CD14-positive monocyte (primary cell): ENCODE data around the gene SRRM5. TPM values are rescaled to one million over a fixed set of nuclear protein-coding genes. Genes with fewer than 3 reads are reported as not detected.
"Not testable (repeated sequence)": the region's sequence is repeated elsewhere in the genome, so short reads cannot be mapped to it uniquely, and the experiment has no call there.

ENCODE experiments used
- DNase-seq, 3 donors: peaks; one replicate each; pipeline ENCODE4 v3.0.0-alpha.2; 2011 to 2022
- H2AFZ ChIP-seq: 2 replicates; pipeline ENCODE4 v1.6.0; 2012; ENCODE audit warnings: mild to moderate bottlenecking, low read depth, low read length, inconsistent platforms; ENCODE audit not compliant: insufficient read depth, poor library complexity, severe bottlenecking
- H3K27ac ChIP-seq, 2 donors: 1 replicate in 1 of 2; 2 replicates in 1 of 2; pipeline ENCODE4 v1.5.1; 2012 to 2013; ENCODE audit warnings: low read length in 2 of 2, control low read depth in 1 of 2, inconsistent platforms in 1 of 2, low read depth in 1 of 2, mild to moderate bottlenecking in 1 of 2
- H3K27me3 ChIP-seq, 2 donors: one replicate each; pipeline versions ENCODE4 v1.6.0 to v1.6.1; 2011 to 2013; ENCODE audit warnings: low read length in 2 of 2; ENCODE audit not compliant: control insufficient read depth in 2 of 2, insufficient read depth in 2 of 2
- H3K36me3 ChIP-seq, 2 donors: replicated peaks in 1 of 2; 1 replicate in 1 of 2; 2 replicates in 1 of 2; pipeline versions ENCODE4 v1.5.1 to v1.6.1; 2012 to 2013; ENCODE audit warnings: low read length in 2 of 2, control low read depth in 1 of 2, inconsistent platforms in 1 of 2, mild to moderate bottlenecking in 1 of 2; ENCODE audit not compliant: insufficient read depth in 2 of 2, control insufficient read depth in 1 of 2
- H3K4me1 ChIP-seq, 2 donors: 1 replicate in 1 of 2; 2 replicates in 1 of 2; pipeline versions ENCODE4 v1.5.1 to v1.6.1; 2012 to 2013; ENCODE audit warnings: low read length in 2 of 2, control low read depth in 1 of 2, inconsistent platforms in 1 of 2, mild to moderate bottlenecking in 1 of 2, moderate library complexity in 1 of 2; ENCODE audit not compliant: insufficient read depth in 2 of 2, control insufficient read depth in 1 of 2
- H3K4me2 ChIP-seq: replicated peaks from 2 replicates; pipeline ENCODE3; 2012; ENCODE audit warnings: low read length, moderate library complexity, mild to moderate bottlenecking; ENCODE audit not compliant: poor library complexity, severe bottlenecking; ENCODE audit errors: extremely low read depth
- H3K4me3 ChIP-seq, 3 experiments: fragments of 200-600 bp in 1 of 3; sonication (generic) in 1 of 3; replicated peaks in 1 of 3; 1 replicate in 2 of 3; 2 replicates in 1 of 3; pipeline ENCODE4 v1.5.1; 2011 to 2013; ENCODE audit warnings: low read length in 3 of 3, mild to moderate bottlenecking in 3 of 3, control low read depth in 2 of 3, low read depth in 2 of 3, inconsistent platforms in 1 of 3, moderate library complexity in 1 of 3
- H3K79me2 ChIP-seq: 2 replicates; pipeline ENCODE4 v1.6.0; 2012; ENCODE audit warnings: mild to moderate bottlenecking, control low read depth, inconsistent platforms, low read length, moderate library complexity; ENCODE audit not compliant: insufficient read depth
- H3K9ac ChIP-seq: 2 replicates; pipeline ENCODE4 v1.6.0; 2017; ENCODE audit warnings: low read length, mild to moderate bottlenecking; ENCODE audit not compliant: insufficient read depth, poor library complexity, severe bottlenecking
- H3K9me3 ChIP-seq, 2 donors: replicated peaks in 1 of 2; 1 replicate in 1 of 2; 2 replicates in 1 of 2; pipeline versions ENCODE4 v1.5.1 to v1.6.1; 2012 to 2013; ENCODE audit warnings: low read length in 2 of 2, control low read depth in 1 of 2; ENCODE audit not compliant: control insufficient read depth in 1 of 2, insufficient read depth in 1 of 2
- H4K20me1 ChIP-seq: 2 replicates; pipeline ENCODE4 v1.6.0; 2012; ENCODE audit warnings: mild to moderate bottlenecking, low read length, control low read depth, moderate library complexity; ENCODE audit not compliant: insufficient read depth
- H3K27ac Mint-ChIP-seq, 7 donors: one replicate each; pipeline ENCODE4 v1.8.0; 2020; ENCODE audit warnings: mild to moderate bottlenecking in 7 of 7, mixed read lengths in 7 of 7, moderate library complexity in 6 of 7, inconsistent platforms in 2 of 7
- H3K27me3 Mint-ChIP-seq, 3 donors: one replicate each; pipeline ENCODE4 v1.8.0; 2021 to 2022; ENCODE audit warnings: low read depth in 3 of 3, mild to moderate bottlenecking in 3 of 3, mixed read lengths in 3 of 3, moderate library complexity in 3 of 3, inconsistent platforms in 1 of 3
- H3K36me3 Mint-ChIP-seq, 2 donors: one replicate each; pipeline ENCODE4 v1.8.0; 2020; ENCODE audit warnings: mixed read lengths in 2 of 2, inconsistent platforms in 1 of 2, mild to moderate bottlenecking in 1 of 2
- H3K4me1 Mint-ChIP-seq: one replicate; pipeline ENCODE4 v1.8.0; 2020; ENCODE audit warnings: mild to moderate bottlenecking, mixed read lengths
- H3K4me3 Mint-ChIP-seq, 2 donors: one replicate each; pipeline ENCODE4 v1.8.0; 2020; ENCODE audit warnings: mild to moderate bottlenecking in 2 of 2, mixed read lengths in 2 of 2, moderate library complexity in 1 of 2
- H3K9me3 Mint-ChIP-seq, 7 donors: one replicate each; pipeline ENCODE4 v1.8.0; 2020 to 2022; ENCODE audit warnings: mixed read lengths in 7 of 7, mild to moderate bottlenecking in 6 of 7, moderate library complexity in 6 of 7, inconsistent platforms in 2 of 7
- CTCF ChIP-seq: fragments of 200-600 bp; IDR thresholded peaks from one replicate; pipeline ENCODE4 v1.8.0; 2022; ENCODE audit warnings: antibody characterized with exemption, mild to moderate bottlenecking
- WGBS: methylation state at CpG from one replicate; pipeline ENCODE4 v1.1.5; 2013; ENCODE audit warnings: missing lambda C conversion rate; ENCODE audit not compliant: insufficient coverage; 5-methylcytosine and 5-hydroxymethylcytosine counted together
- intact Hi-C, 2 donors: fragments of 100-400 bp; cut with micrococcal nuclease; formaldehyde crosslinking; loops; one replicate each; pipeline versions ENCODE4 v1.15.0 to v1.15.1; 2023
- polyA plus RNA-seq, 3 donors: library from polyadenylated mRNA; depleted of rRNA in 1 of 3; unstranded in 2 of 3; stranded (reverse) in 1 of 3; fragments of 300-500 nt in 2 of 3; fragments of >200 nt in 1 of 3; fragmentation: Illumina TruSeq in 2 of 3; gene quantifications; 1 replicate in 2 of 3; 2 replicates in 1 of 3; pipeline ENCODE4 v1.2.3, GENCODE V29; 2012 to 2021

The SRRM5 gene
- polyA plus RNA-seq, 3 donors = 0.36 TPM; not detected in 2

- H3K4me1 Mint-ChIP-seq = peaks cover 27% of the 10 kb centered on the region
- no peak for DNase-seq
- Histone ChIP-seq H2AFZ (no peak overlapping the region), H3K79me2 (peaks cover 35% of the 10 kb centered on the region), H3K27me3 (no peaks in the 10 kb centered on the region), H3K36me3 (peaks cover 27 to 55% of the 10 kb centered on the region in 2 donors), H3K4me1 (peaks cover 31 to 34% of the 10 kb centered on the region in 2 donors), H3K4me2 (no peak overlapping the region), H3K27ac (peak overlapping the region in 1 of 2 donors; percentile 99), H3K9ac (no peak overlapping the region), H4K20me1 (peaks cover 6% of the 10 kb centered on the region), H3K9me3 (no peaks in the 10 kb centered on the region), H3K4me3 (no peak overlapping the region)
- peak overlapping the region in 2 of 7 donors; percentile 36 to 41 for H3K27ac Mint-ChIP-seq
- H3K9me3 Mint-ChIP-seq = no peaks in the 10 kb centered on the region
- H3K36me3 Mint-ChIP-seq = peaks cover 34 to 43% of the 10 kb centered on the region in 2 donors
- WGBS = over 99% methylated on average over 14 of the region's 19 CpGs
- no peak for TF ChIP-seq CTCF
- no peaks in the 10 kb centered on the region for H3K27me3 Mint-ChIP-seq
- H3K4me3 Mint-ChIP-seq = no peak overlapping the region
- intact Hi-C loops = loop anchor here in 1 of 2 donors (10.0 kb wide), 1 partner anchor 64 kb away; the partner anchor contains the start of gene ZNF575
These were observed 13.2 kb upstream of the SRRM5 start for GRCh38 chr19:43598445-43599240.

GRCh38 chr19:43599635-43600295 is 12.1 kb upstream of the SRRM5 start:
- Mint-ChIP-seq H3K36me3 (peaks cover 30 to 38% of the 10 kb centered on the region in 2 donors), H3K4me3 (no peak overlapping the region), H3K9me3 (no peaks in the 10 kb centered on the region), H3K27ac (no peak overlapping the region), H3K27me3 (no peaks in the 10 kb centered on the region), H3K4me1 (peaks cover 22% of the 10 kb centered on the region)
- no peak for DNase-seq
- H3K4me1 ChIP-seq = peaks cover 23 to 24% of the 10 kb centered on the region in 2 donors
- no peak overlapping the region for H3K27ac ChIP-seq
- no CpG with 5 or more reads among the region's 4 CpGs for WGBS
- H3K36me3 ChIP-seq = peaks cover 27 to 50% of the 10 kb centered on the region in 2 donors
- H3K4me3 ChIP-seq = no peak overlapping the region
- H3K4me2 ChIP-seq = no peak overlapping the region
- H4K20me1 ChIP-seq = no peaks in the 10 kb centered on the region
- no peak for TF ChIP-seq CTCF
- H2AFZ ChIP-seq = no peak overlapping the region
- intact Hi-C loops = loop anchor here in 1 of 2 donors (10.0 kb wide), 1 partner anchor 65 kb away; the partner anchor contains the start of gene ZNF575
- H3K79me2 ChIP-seq = peaks cover 28% of the 10 kb centered on the region
- H3K27me3 ChIP-seq = no peaks in the 10 kb centered on the region
- H3K9me3 ChIP-seq = no peaks in the 10 kb centered on the region
- no peak overlapping the region for H3K9ac ChIP-seq

GRCh38 chr19:43600326-43600725 is 11.6 kb upstream of the SRRM5 start:
- DNase-seq, H3K4me3 ChIP-seq, H3K9me3 Mint-ChIP-seq, intact Hi-C loops, H3K4me3 Mint-ChIP-seq, H4K20me1 ChIP-seq, H2AFZ ChIP-seq, H3K27me3 ChIP-seq, H3K27ac ChIP-seq, H3K9me3 ChIP-seq, H3K9ac ChIP-seq, H3K4me2 ChIP-seq, H3K27me3 Mint-ChIP-seq: not testable (repeated sequence)
- H3K36me3 Mint-ChIP-seq = peaks cover 30 to 38% of the 10 kb centered on the region in 2 donors
- peaks cover 20% of the 10 kb centered on the region for H3K4me1 Mint-ChIP-seq
- 100% methylated on average over 2 of the region's 5 CpGs for WGBS
- H3K27ac Mint-ChIP-seq = peak overlapping the region in 1 of 7 donors; percentile 19
- H3K79me2 ChIP-seq = peaks cover 28% of the 10 kb centered on the region
- peaks cover 18% of the 10 kb centered on the region in 2 donors for H3K4me1 ChIP-seq
- H3K36me3 ChIP-seq = peaks cover 27 to 50% of the 10 kb centered on the region in 2 donors
